MM.1S (cell line): ENCODE results near the gene PLEKHA5.

ENCODE experiments used
- DNase-seq: peaks from one replicate; pipeline ENCODE4 v3.0.0-alpha.2; 2015
- H2AFZ ChIP-seq: fragments of 300-600 bp; sonication (generic); 2 replicates; pipeline ENCODE4 v1.6.0; 2016; ENCODE audit warnings: antibody characterized with exemption, low read length
- H3F3A ChIP-seq: fragments of 300-600 bp; sonication (generic); 2 replicates; pipeline ENCODE4 v1.6.1; 2016; ENCODE audit warnings: mild to moderate bottlenecking, antibody characterized with exemption, low read length, moderate library complexity, mixed read lengths; ENCODE audit not compliant: insufficient read depth
- H3K27ac ChIP-seq: fragments of 300-600 bp; sonication (generic); 2 replicates; pipeline ENCODE4 v1.5.1; 2016; ENCODE audit warnings: mild to moderate bottlenecking, low read length
- H3K27me3 ChIP-seq: fragments of 300-600 bp; sonication (generic); replicated peaks from 2 replicates; pipeline ENCODE4 v1.6.0; 2016; ENCODE audit warnings: low read length; ENCODE audit not compliant: insufficient read depth
- H3K36me3 ChIP-seq: fragments of 300-600 bp; sonication (generic); replicated peaks from 2 replicates; pipeline ENCODE4 v1.6.1; 2016; ENCODE audit warnings: mild to moderate bottlenecking, low read length, mixed read lengths; ENCODE audit not compliant: insufficient read depth
- H3K4me1 ChIP-seq: fragments of 300-600 bp; sonication (generic); 2 replicates; pipeline ENCODE4 v1.6.1; 2016; ENCODE audit warnings: low read length, mixed read lengths
- H3K4me2 ChIP-seq: fragments of 300-600 bp; sonication (generic); 2 replicates; pipeline ENCODE4 v1.6.0; 2016; ENCODE audit warnings: low read depth, low read length
- H3K4me3 ChIP-seq: fragments of 300-600 bp; sonication (generic); 2 replicates; pipeline ENCODE4 v1.5.1; 2016; ENCODE audit warnings: low read length, mixed read lengths
- H3K79me2 ChIP-seq: fragments of 300-600 bp; sonication (generic); 2 replicates; pipeline ENCODE4 v1.6.1; 2016; ENCODE audit warnings: mixed run types, low read length, mixed read lengths
- H3K9ac ChIP-seq: fragments of 300-600 bp; sonication (generic); 2 replicates; pipeline ENCODE4 v1.6.1; 2016; ENCODE audit warnings: low read length, mixed read lengths
- H3K9me2 ChIP-seq: fragments of 300-600 bp; sonication (generic); replicated peaks from 2 replicates; pipeline ENCODE4 v1.6.1; 2016; ENCODE audit warnings: mild to moderate bottlenecking, low read length, mixed read lengths; ENCODE audit not compliant: insufficient read depth
- H3K9me3 ChIP-seq: fragments of 300-600 bp; sonication (generic); replicated peaks from 2 replicates; pipeline ENCODE4 v1.6.1; 2016; ENCODE audit warnings: mild to moderate bottlenecking, low read length, mixed read lengths; ENCODE audit not compliant: insufficient read depth
- H4K20me1 ChIP-seq: fragments of 300-600 bp; sonication (generic); 2 replicates; pipeline ENCODE4 v1.6.1; 2016; ENCODE audit warnings: mild to moderate bottlenecking, low read length, moderate library complexity, mixed read lengths; ENCODE audit not compliant: insufficient read depth
- CTCF ChIP-seq: fragments of 300-600 bp; sonication (generic); IDR thresholded peaks from 2 replicates; pipeline ENCODE4 v1.5.1; 2016; ENCODE audit warnings: antibody characterized with exemption, low read length, mixed read lengths
- EZH2 ChIP-seq: fragments of 300-600 bp; sonication (generic); optimal IDR thresholded peaks from 2 replicates; pipeline ENCODE3; 2017; ENCODE audit warnings: low read depth, mild to moderate bottlenecking, antibody characterized with exemption, low read length, mixed read lengths
- EZH2phosphoT487 ChIP-seq: fragments of 300-600 bp; sonication (generic); IDR thresholded peaks from 2 replicates; pipeline ENCODE4 v1.6.1; 2018; ENCODE audit warnings: antibody characterized with exemption, low read length

PLEKHA5 gene

GRCh38 chr12:19191563-19191962 lies 62.0 kb downstream of the PLEKHA5 start:
- no peak for DNase-seq
- Histone ChIP-seq H3K4me1 (no peaks in the 10 kb centered on the region), H3K36me3 (no peaks in the 10 kb centered on the region), H2AFZ (no peak overlapping the region), H3K9me2 (no peaks in the 10 kb centered on the region), H3K27ac (no peak overlapping the region), H3K9ac (no peak overlapping the region), H3F3A (no peaks in the 10 kb centered on the region), H3K4me2 (no peak overlapping the region), H3K4me3 (no peak overlapping the region), H3K27me3 (no peaks in the 10 kb centered on the region), H4K20me1 (no peaks in the 10 kb centered on the region), H3K9me3 (no peaks in the 10 kb centered on the region), H3K79me2 (no peaks in the 10 kb centered on the region)
- TF ChIP-seq CTCF (no peak), EZH2phosphoT487 (no peak), EZH2 (no peak)

- no peaks in the 10 kb centered on the region for H3K9me3 ChIP-seq
- no peak overlapping the region for H3K27ac ChIP-seq
- no peaks in the 10 kb centered on the region for H3K9me2 ChIP-seq
- TF ChIP-seq EZH2 = no peak
- TF ChIP-seq CTCF = no peak
- no peak for TF ChIP-seq EZH2phosphoT487
- no peak overlapping the region for H2AFZ ChIP-seq
- H3K9ac ChIP-seq = no peak overlapping the region
- no peaks in the 10 kb centered on the region for H3F3A ChIP-seq
- H3K4me1 ChIP-seq = no peaks in the 10 kb centered on the region
- no peaks in the 10 kb centered on the region for H3K79me2 ChIP-seq
- no peak for DNase-seq
- H3K36me3 ChIP-seq = no peaks in the 10 kb centered on the region
- no peak overlapping the region for H3K4me3 ChIP-seq
- no peaks in the 10 kb centered on the region for H4K20me1 ChIP-seq
- H3K27me3 ChIP-seq = no peaks in the 10 kb centered on the region
- H3K4me2 ChIP-seq = no peak overlapping the region
These were observed 63.2 kb downstream of the PLEKHA5 start for GRCh38 chr12:19192710-19193109.

- no peak overlapping the region for H3K4me3 ChIP-seq
- DNase-seq = no peak
- TF ChIP-seq EZH2 (no peak), EZH2phosphoT487 (no peak), CTCF (no peak)
- no peaks in the 10 kb centered on the region for H3K36me3 ChIP-seq
- no peak overlapping the region for H3K4me2 ChIP-seq
- no peaks in the 10 kb centered on the region for H3K79me2 ChIP-seq
- no peaks in the 10 kb centered on the region for H3K9me3 ChIP-seq
- H3K9me2 ChIP-seq = no peaks in the 10 kb centered on the region
- H2AFZ ChIP-seq = no peak overlapping the region
- H3K9ac ChIP-seq = no peak overlapping the region
- no peaks in the 10 kb centered on the region for H4K20me1 ChIP-seq
- no peaks in the 10 kb centered on the region for H3F3A ChIP-seq
- H3K27me3 ChIP-seq = no peaks in the 10 kb centered on the region
- H3K4me1 ChIP-seq = no peaks in the 10 kb centered on the region
- H3K27ac ChIP-seq = no peak overlapping the region
These were observed 65.4 kb downstream of the PLEKHA5 start for GRCh38 chr12:19194963-19195362.
